Stimulated activated CD8-positive, alpha-beta memory T cell treated with anti-CD3 and anti-CD28 coated beads, Interleukin-15, amount 100 ng/mL, for 1 hour (primary cell): ENCODE measurements around the gene SYK.

Source experiments
- DNase-seq: peaks from one replicate; pipeline ENCODE4 v3.0.0-alpha.2; 2020; ENCODE audit warnings: low read depth

The SYK gene

DNA sequence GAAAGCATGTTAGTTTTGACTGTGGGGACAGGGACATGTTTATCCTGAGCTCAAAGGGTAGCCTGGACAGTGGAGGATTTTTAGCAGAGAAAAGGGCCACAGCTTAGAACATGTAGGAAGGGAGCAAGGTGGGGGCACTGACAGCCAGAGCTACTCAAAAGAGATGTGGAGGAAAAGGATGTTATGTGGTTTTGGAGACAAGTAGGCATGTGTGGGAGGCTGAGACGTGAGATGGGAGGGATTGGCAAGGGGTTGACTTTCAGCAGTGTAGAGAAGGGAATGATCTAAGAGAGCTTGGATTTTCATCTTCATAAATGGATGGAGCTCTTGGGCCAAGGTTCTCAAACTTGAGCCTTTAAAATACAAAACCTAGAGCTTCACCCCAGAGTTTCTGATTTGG is 24.0 kb downstream of the SYK start:
- no peak for DNase-seq

- DNase-seq = no peak
Measured at GRCh38 chr9:90826326-90827020, 24.9 kb downstream of the SYK start.

DNA sequence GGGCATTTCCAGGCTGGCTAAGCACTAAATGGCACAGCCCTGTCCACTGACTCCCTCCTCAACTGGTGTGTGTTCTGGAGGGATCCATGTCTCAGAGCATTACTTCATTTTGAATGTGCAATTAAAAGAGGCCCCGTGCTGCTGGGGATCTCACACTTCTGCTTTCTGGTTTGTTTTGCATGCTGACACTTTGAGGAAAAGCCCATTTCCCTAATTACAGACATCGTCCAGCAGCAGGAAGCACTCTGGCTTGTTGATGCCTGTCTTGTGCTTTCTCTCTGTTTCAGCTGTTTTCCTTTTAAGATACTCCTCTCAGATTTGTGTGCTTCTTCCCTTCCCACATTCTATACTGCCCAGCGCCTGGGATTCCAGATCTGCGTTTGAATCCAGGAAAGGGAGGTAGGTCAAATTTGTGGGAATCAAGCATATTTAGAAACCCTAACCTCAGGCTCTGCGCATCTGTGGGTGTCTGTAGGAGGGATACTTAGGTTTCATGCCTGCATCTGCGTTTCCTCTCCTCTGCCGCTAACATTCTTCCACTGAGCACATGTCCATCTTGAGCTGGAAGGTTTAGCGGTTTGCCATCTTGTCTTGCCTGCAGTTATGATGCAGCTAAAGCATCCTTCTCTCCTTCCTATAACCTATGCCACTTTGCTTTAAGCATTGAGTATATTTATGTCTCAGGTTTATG is 25.7 kb downstream of the SYK start:
- no peak for DNase-seq

GRCh38 chr9:90830051-90830450 is 28.4 kb downstream of the SYK start:
- DNase-seq = no peak

DNA sequence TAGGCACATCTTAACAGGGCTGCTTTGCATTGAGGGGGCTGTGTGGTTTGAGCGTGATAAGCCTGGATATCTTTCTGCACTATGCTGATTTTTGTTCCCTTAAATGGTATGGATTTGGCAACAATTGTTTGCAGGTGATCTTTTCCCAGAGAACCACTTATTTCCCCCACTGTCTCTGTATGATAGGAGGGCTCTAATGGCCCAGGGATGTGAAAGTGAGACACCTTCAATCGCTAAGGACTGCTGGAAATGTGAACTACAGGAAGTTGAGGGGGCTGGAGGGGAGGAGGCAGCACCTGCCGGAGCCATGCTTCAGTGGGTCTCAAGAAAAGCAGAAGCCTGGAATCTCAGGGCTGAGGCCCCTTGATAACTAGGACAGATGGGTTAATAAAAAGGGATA is 29.4 kb downstream of the SYK start:
- no peak for DNase-seq

DNA sequence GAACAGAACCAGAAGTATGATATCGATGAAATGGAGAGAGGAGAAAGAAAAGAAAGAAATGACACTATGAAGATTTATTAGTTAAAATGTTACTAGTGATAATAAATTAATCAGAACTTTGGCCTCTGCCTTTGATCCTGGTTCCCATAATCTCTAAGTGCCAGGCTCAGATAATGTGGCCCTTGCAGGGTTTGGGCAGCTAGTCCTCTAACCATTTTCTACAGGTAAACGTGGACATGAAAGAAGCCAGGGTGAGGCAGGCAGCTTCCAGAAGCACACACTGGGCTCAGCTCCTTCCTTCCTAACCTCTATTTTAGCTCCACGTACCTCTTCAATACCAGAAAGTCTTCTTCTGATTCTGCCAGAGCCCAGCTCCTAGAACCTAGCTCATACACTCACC is 30.6 kb downstream of the SYK start:
- no peak for DNase-seq

DNA sequence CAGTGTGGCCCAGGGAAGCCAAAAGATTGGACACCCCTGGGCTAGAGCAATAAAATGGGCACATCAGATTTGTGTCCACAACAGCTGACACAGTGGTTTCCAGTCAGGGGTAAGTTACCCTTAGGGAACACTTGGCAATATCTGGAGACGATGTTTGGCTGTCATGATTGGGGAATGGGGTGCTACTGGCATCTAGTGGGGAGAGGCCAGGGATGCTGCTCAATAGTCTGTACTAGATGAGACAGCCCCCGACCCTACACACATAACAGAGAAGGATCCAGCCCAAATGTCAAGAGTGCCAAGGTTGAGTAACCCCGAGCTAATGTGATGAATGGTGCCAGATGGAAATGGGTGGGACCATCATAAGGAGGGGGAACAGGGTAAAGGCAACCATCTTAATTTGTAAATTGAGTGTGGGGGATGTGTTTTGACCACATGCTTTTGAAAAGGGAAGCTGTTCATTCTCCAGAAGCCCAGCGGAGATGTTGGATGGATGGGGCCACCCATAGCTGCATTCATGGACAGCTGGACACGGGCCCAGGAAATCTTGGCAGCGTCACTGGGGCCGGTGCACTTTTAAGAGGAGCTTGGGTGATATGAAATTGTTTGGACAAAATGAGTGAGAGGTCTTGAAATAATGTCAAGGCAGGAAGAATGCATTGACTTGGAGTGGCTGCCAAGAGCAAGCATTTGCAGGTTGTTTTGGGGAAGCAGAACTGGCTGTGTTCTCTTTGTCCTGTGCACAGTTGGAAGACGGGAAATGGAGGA is 33.4 kb downstream of the SYK start:
- no peak for DNase-seq

DNA sequence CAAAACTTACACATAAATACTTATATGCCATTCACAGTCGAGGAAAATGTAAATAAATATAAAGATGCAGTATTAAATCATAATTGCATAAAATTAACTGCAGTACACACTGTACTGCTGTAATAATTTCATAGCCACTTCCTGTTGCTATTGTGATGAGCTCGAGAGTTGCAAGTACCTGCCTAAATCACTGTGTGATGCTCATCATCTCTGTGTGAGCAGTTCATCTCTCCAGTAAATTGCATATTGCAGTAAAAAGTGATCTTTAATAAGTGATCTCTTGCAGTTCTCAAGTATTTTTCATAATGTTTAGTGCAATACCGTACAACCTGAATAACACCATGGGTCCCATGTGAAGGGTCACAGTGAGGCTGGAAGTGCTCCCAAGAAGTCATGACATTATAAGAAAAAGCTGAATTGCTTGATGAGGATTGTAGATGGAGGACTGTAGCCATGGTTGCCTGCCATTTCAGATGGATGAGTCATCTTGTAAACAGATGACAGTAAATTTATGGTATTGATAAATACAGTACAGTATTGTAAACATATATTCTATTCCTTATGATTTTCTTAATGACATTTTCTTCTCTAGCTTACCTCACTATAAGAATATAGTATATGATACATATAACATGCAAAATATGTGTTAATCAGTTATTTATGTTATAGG is 34.9 kb downstream of the SYK start:
- DNase-seq = no peak

DNA sequence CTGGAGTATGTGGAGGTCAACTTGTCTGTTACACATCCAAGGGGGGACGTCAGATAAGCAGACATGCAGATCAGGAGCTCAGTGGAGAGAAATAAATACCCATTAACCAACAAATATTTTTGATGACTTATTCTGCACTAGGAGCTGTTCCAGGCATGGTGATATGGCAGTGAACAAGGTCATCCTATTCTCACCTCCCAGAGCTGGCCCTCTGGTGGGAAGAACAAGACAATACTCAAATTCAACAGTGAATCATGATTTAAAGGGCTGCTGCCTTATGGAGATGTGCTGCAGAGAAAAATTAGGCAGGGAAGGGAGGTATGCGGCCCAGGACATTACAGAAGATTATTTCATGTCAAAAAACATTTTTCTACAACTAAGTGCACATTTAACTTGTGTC is 36.5 kb downstream of the SYK start:
- DNase-seq = no peak

DNA sequence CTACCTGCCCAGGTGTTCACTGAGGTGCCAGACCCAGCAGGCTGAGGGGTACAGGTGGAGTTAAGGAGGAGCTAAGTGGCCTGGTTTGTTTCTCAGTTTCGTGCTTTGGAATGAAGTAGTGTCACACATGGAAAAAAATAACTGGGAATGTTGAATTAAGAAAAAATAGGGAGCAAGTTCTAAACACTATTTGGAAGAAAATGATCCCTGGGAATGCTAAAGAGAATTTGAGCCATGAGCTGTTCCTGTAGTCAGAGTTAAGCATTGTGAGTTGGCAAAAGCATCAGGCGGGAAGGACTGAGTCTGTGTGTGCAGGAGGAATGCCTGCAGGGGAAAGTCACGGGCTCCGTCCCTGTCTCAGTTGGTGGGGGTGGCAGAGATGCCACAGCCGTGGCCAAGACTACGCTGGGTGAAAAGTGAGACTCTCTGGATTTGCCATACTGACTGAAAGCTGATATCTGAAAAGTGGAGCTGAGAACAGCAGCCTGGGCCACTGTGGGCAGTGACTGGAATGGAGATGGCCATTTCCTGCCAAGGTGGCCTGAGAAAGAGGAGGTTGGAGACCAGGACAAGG is 37.0 kb downstream of the SYK start:
- DNase-seq = no peak

GRCh38 chr9:90839183-90839728 is 37.6 kb downstream of the SYK start:
- DNase-seq = no peak

- no peak for DNase-seq
Measured at GRCh38 chr9:90840696-90841095, 39.1 kb downstream of the SYK start.

DNA sequence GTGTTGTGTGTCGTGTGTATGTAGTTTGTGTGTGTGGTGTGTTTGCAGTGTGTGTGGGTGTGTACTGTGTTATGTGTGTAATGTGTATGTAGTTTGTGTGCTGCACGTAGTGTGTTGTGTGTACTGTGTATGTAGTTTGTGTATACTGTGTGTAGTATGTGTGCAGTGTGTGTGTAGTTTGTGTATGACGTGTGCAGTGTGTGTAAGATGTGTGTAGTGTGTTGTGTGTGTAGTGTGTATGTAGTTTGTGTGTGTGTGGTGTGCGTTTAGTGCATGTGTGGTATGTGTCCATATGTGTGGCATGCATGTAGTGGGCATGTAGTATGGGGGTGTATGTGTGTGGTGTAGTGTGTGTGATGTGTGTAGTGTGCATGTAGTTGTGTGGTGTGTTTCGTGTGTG is 39.6 kb downstream of the SYK start:
- DNase-seq = no peak

DNA sequence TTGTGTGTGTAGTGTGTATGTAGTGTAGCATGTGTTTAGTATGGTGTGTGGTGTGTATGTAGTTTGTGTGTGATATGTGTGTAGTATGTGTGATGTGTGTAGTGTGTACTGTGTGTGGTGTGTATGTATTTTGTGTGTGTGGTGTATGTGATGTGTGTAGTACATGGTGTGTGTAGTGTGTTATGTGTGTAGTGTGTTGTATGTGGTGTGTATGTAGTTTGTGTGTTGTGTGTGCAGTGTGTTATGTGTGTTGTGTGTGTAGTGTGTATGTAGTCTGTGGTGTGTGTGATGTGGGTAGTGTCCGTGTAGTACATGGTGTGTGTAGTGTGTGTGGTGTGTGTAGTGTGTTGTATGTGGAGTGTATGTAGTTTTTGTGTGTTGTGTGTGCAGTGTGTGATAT is 40.0 kb downstream of the SYK start:
- no peak for DNase-seq

GRCh38 chr9:90842176-90842777 is 40.7 kb downstream of the SYK start:
- no peak for DNase-seq

DNA sequence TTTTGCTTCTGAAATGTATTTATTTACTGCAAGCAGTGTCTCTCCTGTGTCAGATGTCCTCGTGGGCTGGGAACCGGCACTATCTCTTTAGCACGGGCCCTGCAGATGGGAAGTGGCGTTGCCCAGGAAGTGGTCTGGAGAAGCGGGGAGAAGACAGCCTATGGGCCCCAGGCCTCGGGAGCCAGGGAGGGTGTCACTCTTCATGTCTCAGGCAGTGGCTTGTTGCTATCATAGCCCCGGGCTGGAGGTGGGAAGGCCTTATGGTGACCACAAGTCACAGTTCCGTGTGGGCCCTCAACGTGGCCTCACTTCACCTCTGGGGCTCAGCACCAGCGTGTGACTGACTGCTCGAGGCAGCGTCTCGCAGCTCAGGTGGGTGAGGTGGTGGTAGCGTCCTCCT is 41.4 kb downstream of the SYK start:
- DNase-seq = no peak

- no peak for DNase-seq
Measured at GRCh38 chr9:90843525-90843924, 41.9 kb downstream of the SYK start.

DNA sequence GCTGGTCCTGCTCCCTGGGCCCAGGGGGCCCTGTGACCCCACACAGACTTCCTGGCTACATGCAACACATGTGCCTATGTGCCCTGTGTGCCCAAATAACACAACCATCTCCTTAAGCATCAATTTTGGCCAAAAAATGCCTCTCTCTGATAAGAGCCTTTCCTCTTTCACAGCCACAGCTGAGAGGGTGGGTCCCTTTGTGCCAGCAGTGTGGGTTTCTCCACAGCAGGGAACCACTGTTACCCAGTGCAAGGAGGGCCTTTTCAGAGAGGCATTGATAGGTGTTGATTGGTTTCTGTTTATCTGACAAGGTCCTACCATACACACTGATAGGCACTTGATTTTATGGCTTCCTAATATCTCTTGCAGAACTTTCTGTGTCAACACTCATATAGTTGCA is 42.7 kb downstream of the SYK start:
- no peak for DNase-seq

DNA sequence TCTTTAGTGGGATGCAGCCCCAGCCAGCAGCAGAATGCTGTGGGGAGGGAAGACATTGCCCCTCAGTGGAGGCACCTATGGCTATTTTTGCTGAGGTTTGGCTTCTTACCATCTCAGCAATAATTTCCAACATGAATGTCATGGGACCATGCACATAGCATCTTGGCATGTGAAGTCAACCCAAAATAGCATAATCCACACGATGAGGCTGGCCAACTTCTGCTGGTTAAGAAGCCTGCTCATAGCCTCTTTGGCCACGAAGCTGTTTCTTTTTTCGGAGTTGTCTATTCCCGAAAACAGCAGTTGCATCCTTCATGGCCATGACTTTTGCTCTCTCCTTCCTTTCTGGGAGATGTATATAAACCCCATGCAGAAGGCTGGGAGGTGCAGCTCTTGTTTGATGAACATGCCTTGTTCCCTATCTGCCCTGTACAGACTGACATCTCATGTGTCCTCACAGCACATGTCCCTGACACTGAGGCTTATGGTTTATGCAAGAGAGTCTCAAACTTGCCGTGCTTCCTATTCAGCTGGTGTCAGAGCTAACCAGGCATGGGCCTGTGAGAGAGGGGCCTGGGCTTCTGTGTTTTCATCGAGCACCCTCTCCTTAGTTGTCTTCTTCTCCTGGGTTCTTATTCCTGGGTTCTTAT is 45.3 kb downstream of the SYK start:
- no peak for DNase-seq

DNA sequence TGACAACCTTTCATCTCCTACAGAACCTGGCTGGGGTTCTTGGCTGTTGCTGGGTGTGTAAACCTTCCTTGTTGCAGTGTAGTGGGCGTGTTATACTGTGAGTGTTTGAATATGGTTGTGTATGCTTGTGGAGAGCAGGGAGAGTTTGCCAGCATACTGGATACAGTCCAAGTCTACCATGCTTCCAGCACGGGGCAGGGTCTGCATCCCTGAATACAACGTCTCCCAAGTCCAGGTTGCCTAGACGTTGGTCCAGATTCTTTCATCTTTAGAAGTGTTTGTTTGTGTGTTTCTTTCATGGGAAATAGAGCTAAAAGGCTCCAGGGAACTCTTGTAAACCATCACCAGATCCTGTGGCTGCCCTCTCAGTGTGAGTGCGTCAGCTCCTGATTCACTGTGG is 46.4 kb downstream of the SYK start:
- DNase-seq = no peak

- no peak for DNase-seq
Measured at GRCh38 chr9:90848866-90849265, 47.2 kb downstream of the SYK start.
